AG10803 (cell line): ENCODE data around the gene RCN1.
A peak's percentile ranks its signal among the peaks of the same experiment; 100 is the strongest.
"Not testable (repeated sequence)": the region's sequence is repeated elsewhere in the genome, so short reads cannot be mapped to it uniquely, and the experiment has no call there.

Experiments used
- DNase-seq: peaks from one replicate; pipeline ENCODE4 v3.0.0; 2010; ENCODE audit warnings: low read depth
- H3K4me3 ChIP-seq: 2 replicates; pipeline ENCODE4 v1.5.1; 2011; ENCODE audit warnings: mild to moderate bottlenecking, low read length, control low read depth
- CTCF ChIP-seq: conservative IDR thresholded peaks from 2 replicates; pipeline ENCODE4 v1.5.1; 2011; ENCODE audit warnings: mild to moderate bottlenecking, low read length, control low read depth, inconsistent platforms

The RCN1 gene

GRCh38 chr11:32092581-32093170 lies 1.8 kb downstream of the RCN1 start:
- TF ChIP-seq CTCF = no peak
- H3K4me3 ChIP-seq = peak overlapping the region; percentile 73
- DNase-seq = no peak

- peak; percentile 70 for DNase-seq
- no peak for TF ChIP-seq CTCF
- no peak overlapping the region for H3K4me3 ChIP-seq
Measured at GRCh38 chr11:32094923-32095322, 4.0 kb downstream of the RCN1 start.

- H3K4me3 ChIP-seq = no peak overlapping the region
- TF ChIP-seq CTCF = no peak
- no peak for DNase-seq
Measured at GRCh38 chr11:32098142-32098903, 7.4 kb downstream of the RCN1 start.

- no peak overlapping the region for H3K4me3 ChIP-seq
- TF ChIP-seq CTCF = no peak
- no peak for DNase-seq
Measured at GRCh38 chr11:32099516-32099915, 8.6 kb downstream of the RCN1 start.

GRCh38 chr11:32100495-32100894 lies 9.6 kb downstream of the RCN1 start:
- DNase-seq = no peak
- no peak for TF ChIP-seq CTCF
- no peak overlapping the region for H3K4me3 ChIP-seq

- no peak for DNase-seq
- TF ChIP-seq CTCF = no peak
- no peak overlapping the region for H3K4me3 ChIP-seq
Measured at GRCh38 chr11:32101791-32102190, 10.9 kb downstream of the RCN1 start.

- DNase-seq, H3K4me3 ChIP-seq: not testable (repeated sequence)
Measured at GRCh38 chr11:32103121-32103719, 12.3 kb downstream of the RCN1 start.
